Right lobe of liver (tissue), 4 donors: ENCODE results near the gene TLE3.

ENCODE experiments used
- POLR2A ChIP-seq: fragments of 450-650 bp; IDR thresholded peaks from one replicate; pipeline ENCODE4 v1.6.1; 2017; ENCODE audit warnings: antibody characterized with exemption, mild to moderate bottlenecking
- TF ChIP-seq, protein P1 (sequence below), 4 donors: fragments of 200-600 bp in 3 of 4; fragments of 450-650 bp in 1 of 4; IDR thresholded peaks; one replicate each; pipeline versions ENCODE4 v1.5.1 to v1.8.0; 2016 to 2022; ENCODE audit warnings: antibody characterized with exemption in 4 of 4, mild to moderate bottlenecking in 2 of 4
- donor health status: DM: no; HTN: no; CAD: no.
- donor health status: DM: no; HTN: no; CAD: no.
- donor health status: DM: no; HTN: yes; CAD: no.

GRCh38 chr15:70058642-70059360 is 38.9 kb downstream of the TLE3 start:
- TF ChIP-seq, protein P1, sequence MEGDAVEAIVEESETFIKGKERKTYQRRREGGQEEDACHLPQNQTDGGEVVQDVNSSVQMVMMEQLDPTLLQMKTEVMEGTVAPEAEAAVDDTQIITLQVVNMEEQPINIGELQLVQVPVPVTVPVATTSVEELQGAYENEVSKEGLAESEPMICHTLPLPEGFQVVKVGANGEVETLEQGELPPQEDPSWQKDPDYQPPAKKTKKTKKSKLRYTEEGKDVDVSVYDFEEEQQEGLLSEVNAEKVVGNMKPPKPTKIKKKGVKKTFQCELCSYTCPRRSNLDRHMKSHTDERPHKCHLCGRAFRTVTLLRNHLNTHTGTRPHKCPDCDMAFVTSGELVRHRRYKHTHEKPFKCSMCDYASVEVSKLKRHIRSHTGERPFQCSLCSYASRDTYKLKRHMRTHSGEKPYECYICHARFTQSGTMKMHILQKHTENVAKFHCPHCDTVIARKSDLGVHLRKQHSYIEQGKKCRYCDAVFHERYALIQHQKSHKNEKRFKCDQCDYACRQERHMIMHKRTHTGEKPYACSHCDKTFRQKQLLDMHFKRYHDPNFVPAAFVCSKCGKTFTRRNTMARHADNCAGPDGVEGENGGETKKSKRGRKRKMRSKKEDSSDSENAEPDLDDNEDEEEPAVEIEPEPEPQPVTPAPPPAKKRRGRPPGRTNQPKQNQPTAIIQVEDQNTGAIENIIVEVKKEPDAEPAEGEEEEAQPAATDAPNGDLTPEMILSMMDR (IDR thresholded peaks at IDR 0.05): no peak
- no peak for TF ChIP-seq POLR2A
